ENCODE measurements around the gene ACTMAP.

- no peak for TF ChIP-seq POLR2A (IDR thresholded peaks at IDR 0.05; ENCODE audit: low read depth, low read length)
- no peak for TF ChIP-seq POLR2AphosphoS5 (IDR thresholded peaks at IDR 0.05; ENCODE audit: low read depth, low read length)
These were observed 47.8 kb downstream of the ACTMAP start for GRCh38 chr19:40702337-40703012.

Data from GM12892 (cell line).